ENCODE results near the gene AHCYL1. TPM values are rescaled to one million over a fixed set of nuclear protein-coding genes. Genes with fewer than 3 reads are reported as not detected.

Gene AHCYL1
- total and polyA plus RNA-seq, 7 donors: 42.6 to 76.7 (median 58.2) TPM

DNA sequence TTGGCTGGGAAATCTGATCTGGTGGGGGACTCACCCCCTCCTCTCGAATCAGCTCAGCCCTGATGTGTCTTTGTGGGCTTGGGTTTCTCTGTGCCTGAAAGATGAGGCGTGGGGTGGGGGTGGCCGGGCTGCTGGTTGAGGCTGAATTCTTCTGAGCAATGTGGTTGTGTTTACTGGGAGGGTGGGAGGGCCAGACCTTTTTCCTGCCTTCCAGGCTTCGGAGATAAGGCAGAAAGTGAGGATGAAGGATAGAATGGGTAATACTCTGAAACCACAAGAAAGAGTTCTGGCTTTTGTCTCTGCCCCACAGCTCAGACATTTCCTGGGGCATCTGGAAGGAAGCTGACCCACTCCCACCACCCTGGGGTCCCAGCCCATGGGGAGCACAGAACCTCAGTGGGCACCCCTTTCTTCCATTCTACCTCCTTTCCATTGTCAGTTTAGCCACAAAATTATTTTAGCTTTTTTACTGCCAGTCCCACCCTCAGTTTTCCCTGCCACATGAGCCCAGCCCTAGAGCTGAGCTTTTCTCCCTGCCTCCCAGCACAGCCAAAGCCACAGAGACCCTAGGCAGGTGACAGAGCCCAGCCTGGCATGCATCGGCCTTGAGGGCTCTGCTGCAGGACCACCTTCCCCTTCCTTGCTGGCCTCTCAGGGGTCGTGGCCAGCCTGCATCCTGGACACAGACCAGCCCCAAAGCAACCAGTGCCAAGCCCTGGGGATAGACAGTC, 74.7 kb downstream of the AHCYL1 start:
- intact Hi-C loops (cut with DNase I): loop anchor here (1.0 kb wide), 1 partner anchor 30 kb away; no protein-coding TSS in a partner anchor
- peaks cover 7 to 47% (median 13%) of the 10 kb centered on the region in 4 donors for H3K36me3 ChIP-seq
- 88 to 93% methylated on average over 6 of the region's 6 CpGs for WGBS, 2 donors
- H3K9me3 ChIP-seq: no peaks in the 10 kb centered on the region
- TF ChIP-seq, protein P1, sequence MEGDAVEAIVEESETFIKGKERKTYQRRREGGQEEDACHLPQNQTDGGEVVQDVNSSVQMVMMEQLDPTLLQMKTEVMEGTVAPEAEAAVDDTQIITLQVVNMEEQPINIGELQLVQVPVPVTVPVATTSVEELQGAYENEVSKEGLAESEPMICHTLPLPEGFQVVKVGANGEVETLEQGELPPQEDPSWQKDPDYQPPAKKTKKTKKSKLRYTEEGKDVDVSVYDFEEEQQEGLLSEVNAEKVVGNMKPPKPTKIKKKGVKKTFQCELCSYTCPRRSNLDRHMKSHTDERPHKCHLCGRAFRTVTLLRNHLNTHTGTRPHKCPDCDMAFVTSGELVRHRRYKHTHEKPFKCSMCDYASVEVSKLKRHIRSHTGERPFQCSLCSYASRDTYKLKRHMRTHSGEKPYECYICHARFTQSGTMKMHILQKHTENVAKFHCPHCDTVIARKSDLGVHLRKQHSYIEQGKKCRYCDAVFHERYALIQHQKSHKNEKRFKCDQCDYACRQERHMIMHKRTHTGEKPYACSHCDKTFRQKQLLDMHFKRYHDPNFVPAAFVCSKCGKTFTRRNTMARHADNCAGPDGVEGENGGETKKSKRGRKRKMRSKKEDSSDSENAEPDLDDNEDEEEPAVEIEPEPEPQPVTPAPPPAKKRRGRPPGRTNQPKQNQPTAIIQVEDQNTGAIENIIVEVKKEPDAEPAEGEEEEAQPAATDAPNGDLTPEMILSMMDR (IDR thresholded peaks at IDR 0.05): no peak
- TF ChIP-seq POLR2AphosphoS5 (IDR thresholded peaks at IDR 0.05) (no peak), EP300 (IDR thresholded peaks at IDR 0.05) (no peak), POLR2A (IDR thresholded peaks at IDR 0.05) (no peak)
- H3K27ac ChIP-seq: no peak overlapping the region
- H3K27me3 ChIP-seq: no peaks in the 10 kb centered on the region
- peaks cover 0 to 29% (median 18%) of the 10 kb centered on the region in 4 donors for H3K4me1 ChIP-seq
- no peak for DNase-seq
- H3K4me3 ChIP-seq: no peak overlapping the region

DNA sequence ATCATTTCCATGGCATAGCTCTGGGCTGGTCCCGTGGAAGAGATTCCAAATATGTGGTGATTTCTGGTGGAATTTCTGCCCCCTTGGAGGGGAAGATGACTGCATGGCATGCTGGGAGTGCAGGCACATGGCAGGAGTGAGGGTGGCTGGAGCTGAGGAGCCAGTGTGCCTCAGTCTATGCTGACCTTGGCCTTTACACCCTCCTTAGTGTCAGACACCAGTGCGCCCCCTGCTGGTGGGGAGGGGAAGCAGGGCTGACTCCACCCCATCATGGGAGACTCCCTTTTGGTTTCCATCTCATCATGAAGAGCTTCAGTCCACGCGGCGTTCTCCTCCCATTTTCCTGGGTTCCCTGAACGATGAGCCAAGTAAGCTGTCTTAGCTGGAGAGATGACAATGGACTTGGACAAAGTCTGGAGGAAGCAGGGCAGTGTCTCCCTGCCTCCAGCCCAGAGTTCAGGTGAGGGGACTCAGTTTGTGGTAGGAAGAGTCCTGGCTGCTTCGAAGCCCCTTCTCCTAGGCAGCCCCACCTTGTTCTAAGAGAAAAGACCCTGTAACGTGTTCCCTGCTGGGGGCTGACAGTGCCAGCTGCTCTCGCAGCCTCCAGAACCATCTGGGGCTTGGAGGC, 75.6 kb downstream of the AHCYL1 start:
- intact Hi-C loops (cut with DNase I): no loop called here
- Histone ChIP-seq H3K9me3 (no peaks in the 10 kb centered on the region), H3K27me3 (no peaks in the 10 kb centered on the region), H3K27ac (no peak overlapping the region), H3K4me3 (no peak overlapping the region), H3K36me3 (peaks cover 0 to 39% (median 5%) of the 10 kb centered on the region in 4 donors), H3K4me1 (peaks cover 0 to 29% (median 18%) of the 10 kb centered on the region in 4 donors)
- no peak for TF ChIP-seq POLR2A (IDR thresholded peaks at IDR 0.05)
- no peak for TF ChIP-seq POLR2AphosphoS5 (IDR thresholded peaks at IDR 0.05)
- TF ChIP-seq, protein P1 (IDR thresholded peaks at IDR 0.05): peak in 2 of 4 experiments; percentile 39 to 60
- DNase-seq: no peak
- 88 to 92% methylated on average over 9 of the region's 9 CpGs for WGBS, 2 donors

DNA sequence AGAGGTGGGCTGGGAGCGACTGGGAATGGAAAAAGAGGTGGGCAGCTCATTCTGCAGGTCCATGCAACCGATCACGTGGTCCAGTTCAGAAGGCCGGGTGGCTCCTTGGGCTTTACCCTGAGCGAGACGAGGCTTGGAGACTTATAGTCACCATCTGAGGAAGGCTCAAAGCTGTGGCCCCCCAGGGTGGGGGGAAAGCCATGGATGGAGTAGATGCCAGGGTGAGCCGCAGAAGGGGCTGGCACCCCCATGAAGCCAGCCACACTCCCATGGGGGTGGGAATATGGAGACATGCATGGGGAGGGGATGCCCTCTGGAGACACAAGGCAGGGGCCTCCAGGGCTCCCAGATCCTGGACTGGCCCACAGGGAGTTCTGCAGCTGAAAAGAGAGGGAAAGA, 76.1 kb downstream of the AHCYL1 start:
- Histone ChIP-seq H3K27ac (no peak overlapping the region), H3K4me3 (no peak overlapping the region), H3K4me1 (peaks cover 0 to 26% (median 17%) of the 10 kb centered on the region in 4 donors), H3K27me3 (no peaks in the 10 kb centered on the region), H3K36me3 (peaks cover 0 to 34% (median 5%) of the 10 kb centered on the region in 4 donors), H3K9me3 (no peaks in the 10 kb centered on the region)
- DNase-seq: no peak
- intact Hi-C loops (cut with DNase I): no loop called here
- WGBS, 2 donors: 96 to 98% methylated on average over 7 of the region's 7 CpGs
- TF ChIP-seq EP300 (IDR thresholded peaks at IDR 0.05): no peak
- no peak for TF ChIP-seq POLR2AphosphoS5 (IDR thresholded peaks at IDR 0.05)
- TF ChIP-seq POLR2A (IDR thresholded peaks at IDR 0.05): no peak
- TF ChIP-seq, protein P1 (IDR thresholded peaks at IDR 0.05): no peak

DNA sequence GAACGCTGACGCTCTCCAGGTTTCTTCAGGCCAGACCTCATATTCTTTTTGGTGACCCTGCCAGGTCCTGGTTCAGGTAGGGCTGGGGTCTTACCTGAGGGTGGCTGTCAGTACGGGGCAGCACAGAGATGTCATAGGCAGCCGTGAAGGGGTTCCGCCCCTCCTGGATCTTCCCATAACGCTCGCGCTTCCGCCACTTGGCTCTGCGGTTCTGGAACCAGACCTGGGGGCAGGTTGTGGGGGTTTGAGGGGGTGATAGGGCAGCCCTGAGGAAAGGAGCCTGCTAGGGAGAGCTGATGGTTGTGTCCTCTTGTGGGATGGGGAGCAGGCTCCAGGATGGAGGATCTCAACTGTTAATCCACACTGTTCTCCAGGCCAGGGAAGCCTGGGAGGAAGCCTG, 76.8 kb downstream of the AHCYL1 start:
- intact Hi-C loops (cut with DNase I): no loop called here
- WGBS, 2 donors: 96% methylated on average over 10 of the region's 10 CpGs
- H3K27ac ChIP-seq: no peak overlapping the region
- H3K36me3 ChIP-seq: peaks cover 0 to 27% (median 5%) of the 10 kb centered on the region in 4 donors
- H3K9me3 ChIP-seq: no peaks in the 10 kb centered on the region
- no peak for DNase-seq
- H3K4me3 ChIP-seq: no peak overlapping the region
- H3K4me1 ChIP-seq: peaks cover 0 to 19% (median 12%) of the 10 kb centered on the region in 4 donors
- no peaks in the 10 kb centered on the region for H3K27me3 ChIP-seq
- no peak for TF ChIP-seq POLR2A (IDR thresholded peaks at IDR 0.05)
- TF ChIP-seq, protein P1 (IDR thresholded peaks at IDR 0.05): no peak
- TF ChIP-seq EP300 (IDR thresholded peaks at IDR 0.05): no peak
- no peak for TF ChIP-seq POLR2AphosphoS5 (IDR thresholded peaks at IDR 0.05)

Measured in sigmoid colon (tissue), 7 donors.